Measurements from ENCODE around the gene TBC1D16.

Gene TBC1D16

DNA sequence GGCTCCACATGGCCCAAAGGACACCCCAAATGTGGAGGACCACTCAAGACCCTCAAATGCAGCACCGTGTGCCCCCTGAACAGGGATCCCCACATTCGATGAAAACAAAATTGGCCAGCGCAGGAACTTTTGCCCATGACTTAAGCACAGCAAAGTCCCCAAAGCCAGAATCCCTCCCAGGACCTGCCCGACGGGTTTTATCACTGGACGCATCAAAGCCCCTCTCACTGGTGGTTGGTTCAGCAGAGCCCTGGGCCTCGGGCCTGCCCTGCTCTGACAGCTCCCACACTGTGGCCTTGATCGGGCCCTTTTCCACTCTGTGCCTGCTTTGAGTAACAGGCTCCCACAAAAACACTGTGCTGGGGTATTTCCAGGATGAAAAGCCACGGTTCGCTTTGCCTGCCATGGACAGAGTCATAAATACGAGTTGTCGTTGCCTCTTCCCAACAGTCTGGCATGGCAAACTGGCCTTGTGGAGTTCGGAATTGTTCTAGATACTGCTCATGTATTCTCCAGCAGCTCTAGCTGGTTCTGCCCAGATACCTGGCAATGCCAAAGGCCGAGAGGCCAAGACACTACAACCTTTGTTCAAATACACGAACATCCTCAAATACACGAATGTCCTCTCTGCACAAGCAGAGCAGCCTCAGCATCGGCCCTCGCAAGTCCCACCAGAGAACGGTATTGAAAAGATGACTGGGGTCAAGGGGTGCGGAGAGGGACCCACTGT, 46.4 kb downstream of the TBC1D16 start:
- DNase-seq (ENCODE audit: low spot score) = no peak

- DNase-seq (ENCODE audit: low spot score) = no peak
These were observed 47.3 kb downstream of the TBC1D16 start for GRCh38 chr17:79988185-79988971.

- no peak for DNase-seq (ENCODE audit: low spot score)
These were observed 47.8 kb downstream of the TBC1D16 start for GRCh38 chr17:79987935-79988184.

GRCh38 chr17:79987187-79987934, 48.3 kb downstream of the TBC1D16 start:
- no peak for DNase-seq (ENCODE audit: low spot score)

DNA sequence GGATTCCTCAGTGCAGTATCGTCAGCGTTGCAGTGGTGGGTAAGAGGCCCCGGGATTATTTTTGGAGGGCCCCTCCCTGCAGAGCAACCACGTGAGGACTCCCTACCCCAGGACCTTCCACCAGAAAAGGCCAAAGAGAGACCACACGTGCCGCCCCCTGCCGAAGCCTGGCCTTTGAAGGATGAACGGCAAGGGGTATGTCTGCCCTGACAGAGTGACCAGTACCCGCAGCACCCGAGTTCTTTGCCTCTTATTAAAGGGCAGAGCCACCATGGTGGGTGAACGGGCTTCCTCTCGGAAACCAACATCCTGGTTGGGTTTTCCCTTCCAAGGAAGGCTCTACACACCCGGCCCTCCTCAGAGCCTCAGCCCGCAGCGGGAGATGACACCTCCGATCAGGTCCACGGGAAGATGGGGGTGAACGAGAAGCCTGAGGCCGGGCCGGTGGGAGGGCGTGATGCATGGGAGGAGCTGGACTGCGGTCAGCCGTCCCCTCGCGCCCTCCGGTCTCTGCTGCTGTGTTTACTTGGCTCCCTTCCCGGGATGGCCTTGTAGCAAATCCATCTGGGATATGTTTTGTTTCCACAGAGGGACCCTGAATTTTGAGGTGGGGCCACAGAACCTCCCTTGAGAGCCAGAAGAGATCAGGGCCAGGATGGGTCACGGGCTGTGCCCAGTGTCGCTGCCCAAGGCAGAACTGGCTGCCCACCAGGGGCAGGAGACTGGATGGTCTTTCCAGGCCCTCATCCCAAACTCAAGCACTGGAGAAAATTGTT, 49.1 kb downstream of the TBC1D16 start:
- DNase-seq (ENCODE audit: low spot score) = no peak

- no peak for DNase-seq (ENCODE audit: low spot score)
These were observed 49.7 kb downstream of the TBC1D16 start for GRCh38 chr17:79985943-79986391.

DNA sequence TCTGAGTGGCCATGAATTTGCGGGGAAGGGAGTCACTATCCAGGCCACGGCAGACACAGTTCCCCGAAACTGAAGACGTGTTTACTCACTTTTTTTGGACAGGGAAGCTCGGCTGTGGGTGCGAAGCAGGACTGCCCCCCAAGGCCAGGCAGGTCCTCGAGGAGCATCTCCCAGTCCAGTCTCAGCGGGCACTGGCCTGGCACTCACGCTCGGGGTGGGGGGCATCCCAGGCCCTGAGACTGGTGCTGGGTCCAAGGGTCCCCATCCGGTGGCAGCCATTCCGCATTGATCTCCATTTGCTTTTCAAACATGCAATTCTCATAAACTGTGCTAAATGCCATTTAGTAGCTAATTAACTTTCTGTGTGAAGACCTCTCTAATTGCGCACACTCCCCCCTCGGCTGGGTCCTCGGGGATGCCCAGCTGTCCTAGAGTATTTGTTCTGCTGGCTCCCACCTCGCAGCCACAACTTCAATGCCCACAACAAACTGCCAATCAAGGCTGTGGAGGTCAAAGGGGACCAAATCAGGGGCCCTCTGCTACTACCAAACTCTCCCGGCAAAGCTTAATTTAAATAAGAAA, 50.2 kb downstream of the TBC1D16 start:
- DNase-seq (ENCODE audit: low spot score) = no peak

DNA sequence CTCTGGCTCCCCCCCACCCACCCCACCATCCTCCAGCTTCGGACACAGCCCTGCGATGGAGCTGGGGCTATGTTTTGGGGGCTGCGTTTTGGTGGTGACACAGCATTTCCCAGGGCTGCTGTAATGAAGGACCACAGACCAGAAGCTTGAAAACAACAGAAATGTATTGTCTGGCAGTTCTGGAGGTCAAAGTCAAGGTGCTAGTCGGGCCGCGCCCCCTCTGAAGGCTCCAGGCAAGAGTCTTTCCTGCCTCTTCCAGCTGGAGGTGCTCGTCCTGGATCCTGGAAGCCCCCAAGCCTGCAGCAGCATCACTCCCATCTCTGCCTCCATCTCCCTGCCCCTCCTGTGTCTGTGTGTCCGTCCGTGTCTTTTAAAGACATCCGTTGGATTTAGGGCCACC, 50.8 kb downstream of the TBC1D16 start:
- DNase-seq (ENCODE audit: low spot score) = no peak

DNA sequence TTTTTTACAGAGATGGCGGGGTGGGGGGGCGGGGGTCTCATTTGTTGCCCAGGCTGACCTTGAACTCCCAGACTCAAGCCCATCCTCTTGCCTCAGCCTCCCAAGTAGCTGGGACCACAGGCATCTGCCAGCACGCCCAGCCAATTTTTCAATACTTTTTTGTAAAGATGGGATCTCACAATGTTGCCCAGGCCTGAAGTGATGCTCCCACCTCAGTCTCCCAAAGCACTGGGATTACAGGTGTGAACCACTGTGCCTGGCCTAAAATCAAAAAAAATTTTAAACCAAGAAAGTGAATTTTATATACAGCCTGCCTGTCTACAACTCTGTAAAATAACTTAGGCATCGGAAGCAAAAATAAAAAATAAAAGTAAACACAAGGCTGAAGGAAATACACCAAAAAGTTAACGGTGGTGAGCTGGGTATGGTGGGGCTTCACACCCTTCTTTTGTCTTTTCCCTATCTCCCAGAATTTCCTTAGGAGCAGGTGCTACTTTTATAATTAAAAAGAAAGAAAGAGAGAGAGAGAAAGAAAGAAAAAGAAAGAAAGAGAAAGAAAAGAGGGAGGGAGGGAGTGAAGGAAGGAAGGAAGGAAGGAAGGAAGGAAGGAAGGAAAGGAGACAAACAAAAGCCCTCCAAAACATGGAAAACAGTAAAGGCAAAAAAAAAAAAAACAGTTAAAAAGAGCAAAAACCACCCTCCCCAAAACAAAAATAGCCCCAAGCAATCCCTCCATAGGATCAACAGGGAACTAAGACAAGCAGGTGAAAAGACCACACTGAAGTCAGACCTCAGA, 51.4 kb downstream of the TBC1D16 start:
- DNase-seq (ENCODE audit: low spot score) = no peak

GRCh38 chr17:79983456-79983855, 52.2 kb downstream of the TBC1D16 start:
- DNase-seq (ENCODE audit: low spot score) = no peak

DNA sequence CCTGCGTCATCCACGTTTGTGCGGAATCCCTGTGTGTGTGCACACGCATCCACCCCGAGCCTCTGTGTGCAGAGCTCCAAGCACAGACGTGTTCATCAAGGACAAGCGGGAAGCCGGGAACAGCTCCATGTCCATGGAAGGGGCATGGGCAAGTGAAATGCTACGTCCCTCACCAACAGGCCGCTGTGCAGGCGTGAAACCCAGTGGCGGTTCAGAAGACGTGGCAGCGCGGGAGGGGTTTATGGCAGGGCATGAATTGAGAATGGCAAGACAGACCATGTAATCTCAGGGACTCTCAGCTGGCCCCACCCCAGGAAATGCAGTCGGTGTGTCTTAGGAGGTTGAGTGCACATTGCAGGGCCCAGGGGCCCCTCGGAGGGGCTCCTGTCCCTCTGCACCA, 52.7 kb downstream of the TBC1D16 start:
- no peak for DNase-seq (ENCODE audit: low spot score)

GRCh38 chr17:79981661-79982101, 54.0 kb downstream of the TBC1D16 start:
- no peak for DNase-seq (ENCODE audit: low spot score)

DNA sequence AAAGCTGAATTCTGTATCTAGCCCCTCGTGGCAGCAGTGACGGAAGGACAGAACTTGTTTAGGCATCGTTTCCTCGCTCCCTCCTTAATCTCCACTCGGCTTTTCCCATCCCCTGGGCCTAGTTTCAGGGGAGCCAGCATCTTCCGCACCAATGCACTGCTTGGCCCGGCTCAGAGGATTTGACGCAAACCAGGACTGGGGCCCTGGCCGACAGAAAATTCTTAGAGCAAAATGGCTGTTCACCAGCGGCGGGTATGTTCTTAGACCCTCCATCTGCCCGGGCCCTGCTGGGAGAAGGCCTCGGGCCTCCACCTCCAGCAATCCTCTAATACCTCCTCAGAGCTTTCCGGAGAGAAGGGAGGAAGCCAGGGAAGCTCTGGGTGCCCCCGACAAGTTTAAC, 54.6 kb downstream of the TBC1D16 start:
- no peak for DNase-seq (ENCODE audit: low spot score)

DNA sequence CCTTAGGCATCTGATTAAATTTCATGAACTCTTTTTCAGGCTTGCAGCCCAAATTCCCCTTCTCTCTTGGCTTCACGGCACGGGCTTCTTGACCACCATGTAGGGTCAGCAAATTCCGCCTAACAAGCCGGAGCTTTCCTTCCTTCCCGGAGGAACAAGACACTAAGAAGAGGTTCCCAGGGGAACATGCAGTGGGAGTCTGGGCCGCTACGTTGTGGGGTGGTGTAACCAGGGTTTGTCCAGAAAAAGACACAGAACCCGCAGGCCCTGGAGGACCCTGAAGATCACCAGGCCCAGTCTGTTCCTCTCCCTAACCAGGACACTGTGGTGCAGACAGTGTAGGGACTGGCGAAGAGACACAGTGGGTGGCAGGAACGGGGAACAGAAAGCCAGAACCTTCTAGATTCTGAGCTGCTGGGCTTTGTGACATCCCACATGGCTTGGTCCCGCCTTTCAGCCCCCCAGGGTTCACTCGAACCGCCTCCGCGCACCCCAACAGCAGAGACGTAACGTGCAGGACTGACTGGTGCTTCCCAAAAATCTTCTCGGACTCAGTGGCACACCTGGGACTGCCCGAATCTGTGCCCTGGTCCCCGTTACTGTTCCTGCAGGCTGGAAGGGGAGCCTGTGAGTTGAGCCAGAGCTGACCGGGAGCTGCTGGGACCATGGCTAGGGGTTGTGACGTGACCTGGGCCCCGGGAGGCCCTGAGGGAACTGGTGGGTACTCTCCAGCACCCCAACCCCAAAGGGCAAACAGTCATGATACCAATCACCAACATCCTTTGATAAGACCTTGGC, 55.2 kb downstream of the TBC1D16 start:
- no peak for DNase-seq (ENCODE audit: low spot score)

GRCh38 chr17:79979816-79980215, 55.9 kb downstream of the TBC1D16 start:
- no peak for DNase-seq (ENCODE audit: low spot score)

DNA sequence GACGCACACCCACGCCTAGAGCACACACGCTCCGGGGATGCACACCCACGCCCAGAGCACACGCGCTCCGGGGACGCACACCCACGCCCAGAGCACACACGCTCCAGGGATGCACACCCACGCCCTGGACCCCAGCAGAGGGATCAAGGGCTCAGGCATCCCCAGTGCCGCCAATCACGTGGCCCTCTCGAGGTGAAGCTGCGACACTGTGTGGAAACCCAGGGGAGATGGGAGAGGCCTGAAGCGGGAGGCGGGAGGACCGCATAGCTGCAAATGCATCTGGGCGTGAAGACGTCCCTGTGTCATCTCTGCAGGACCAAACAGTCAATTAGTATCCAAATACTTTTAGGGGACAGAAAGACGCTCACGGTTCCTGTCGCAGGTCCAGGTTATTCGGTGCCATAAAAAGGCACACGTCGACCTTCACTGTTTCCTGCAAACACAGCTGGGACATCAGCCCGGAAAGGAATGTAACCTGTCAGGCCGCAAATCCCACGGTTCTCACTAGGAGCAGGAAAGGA, 56.4 kb downstream of the TBC1D16 start:
- no peak for DNase-seq (ENCODE audit: low spot score)

DNA sequence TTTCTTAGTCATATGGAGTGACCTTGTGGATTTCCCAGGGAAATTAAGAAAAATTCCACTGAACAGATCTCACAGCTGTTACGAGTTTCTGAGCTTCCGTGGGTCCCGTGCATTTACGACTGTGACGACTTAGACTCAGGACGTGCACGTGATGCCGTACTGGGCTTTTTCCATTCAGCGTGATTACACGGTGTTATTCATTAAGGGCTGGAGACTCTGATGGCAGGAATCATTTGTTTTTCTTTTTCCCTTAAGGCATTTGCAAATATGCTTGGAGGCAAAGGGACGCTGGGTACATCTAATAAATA, 57.2 kb downstream of the TBC1D16 start:
- no peak for DNase-seq (ENCODE audit: low spot score)

DNA sequence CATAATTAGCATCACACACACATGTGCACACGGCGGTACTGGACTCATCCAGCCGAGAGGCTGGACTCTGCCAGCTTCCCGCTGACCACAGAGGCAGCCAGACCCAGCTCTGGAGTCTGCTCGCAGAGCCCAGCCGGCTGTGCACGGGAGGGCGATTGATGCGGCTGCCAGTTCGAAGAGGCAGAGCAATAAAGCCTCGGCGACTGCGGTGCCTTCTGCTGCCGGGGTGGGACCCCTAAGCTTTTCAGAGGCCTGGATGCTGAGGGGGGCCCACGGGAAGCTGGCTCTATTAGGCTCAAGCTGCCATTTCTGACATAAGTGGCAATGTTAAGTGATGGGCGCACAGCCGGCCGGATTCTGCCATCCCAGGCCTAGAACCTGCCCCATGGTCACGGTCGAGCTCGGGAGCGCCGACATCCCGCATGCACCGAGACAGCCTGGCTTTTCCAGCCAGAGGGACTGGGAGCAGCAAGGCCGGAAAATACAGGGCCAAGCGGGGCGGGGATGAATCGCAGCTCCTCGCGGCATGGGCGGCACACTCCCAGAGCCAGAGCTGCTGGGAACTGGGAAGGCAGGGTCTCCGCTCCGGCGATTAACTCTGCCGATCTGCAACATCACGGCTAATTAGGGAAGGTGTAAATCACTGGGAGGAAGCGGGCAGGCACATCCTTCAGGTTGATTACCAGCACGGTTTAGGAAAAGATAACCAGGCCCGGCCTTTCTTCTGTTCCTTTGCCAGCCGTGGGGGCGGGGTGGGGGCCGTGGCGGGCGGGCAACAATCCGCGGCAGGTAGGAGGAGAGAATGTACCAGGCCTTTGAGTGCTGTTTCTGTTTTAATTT, 57.7 kb downstream of the TBC1D16 start:
- no peak for DNase-seq (ENCODE audit: low spot score)

DNA sequence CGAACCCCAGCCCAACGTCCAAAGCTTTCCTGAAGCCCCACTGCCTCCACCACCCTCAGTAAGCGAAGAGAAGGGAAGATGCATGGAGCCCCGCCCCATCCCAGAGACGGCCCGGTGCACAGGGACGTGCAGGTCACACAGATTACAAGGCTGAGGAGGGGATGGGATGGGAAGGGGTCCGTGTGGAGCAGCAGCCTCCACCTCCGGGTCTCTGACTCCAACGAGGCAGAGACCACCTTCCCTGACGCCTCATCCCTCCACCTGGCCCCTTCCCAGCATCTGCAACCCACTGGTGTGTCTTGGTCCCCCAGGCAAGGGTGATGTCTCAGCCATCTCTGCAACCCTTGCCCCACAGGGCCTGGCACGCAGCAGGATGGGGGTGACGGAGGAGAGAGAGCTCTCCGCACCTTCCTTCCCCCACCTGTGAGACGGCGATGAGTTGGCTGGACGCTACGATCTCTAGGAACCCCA, 58.5 kb downstream of the TBC1D16 start:
- DNase-seq (ENCODE audit: low spot score) = no peak
